ENCODE measurements around the gene AQP7.

GRCh38 chr9:33344145-33344544 lies 58.2 kb downstream of the AQP7 start:
- TF ChIP-seq POLR2A (IDR thresholded peaks at IDR 0.05; ENCODE audit: low read length) (no peak), GATA1 (IDR thresholded peaks at IDR 0.05; ENCODE audit: low read depth, low read length) (no peak)

Measured in erythroblast (primary cell).